SU-DHL-6 (cell line): ENCODE data around the gene EIF2B5.

Source experiments
- H2AFZ ChIP-seq: fragments of 200-600 bp; sonication (generic); 2 replicates; pipeline ENCODE4 v1.6.1; 2014; ENCODE audit warnings: low read depth, mild to moderate bottlenecking, moderate library complexity, mixed read lengths, antibody characterized with exemption, low read length; ENCODE audit not compliant: severe bottlenecking
- H3F3A ChIP-seq: fragments of 200-600 bp; shearing (Covaris generic); 2 replicates; pipeline ENCODE4 v1.6.0; 2016; ENCODE audit warnings: antibody characterized with exemption, mild to moderate bottlenecking; ENCODE audit not compliant: insufficient read depth
- H3K27ac ChIP-seq: fragments of 200-600 bp; sonication (generic); 2 replicates; pipeline ENCODE4 v1.5.1; 2016; ENCODE audit warnings: low read depth, mild to moderate bottlenecking, low read length, moderate library complexity, mixed read lengths
- H3K27me3 ChIP-seq: fragments of 200-600 bp; sonication (generic), shearing (Covaris generic); 2 replicates; pipeline ENCODE4 v1.6.0; 2014; ENCODE audit warnings: mild to moderate bottlenecking, low read length
- H3K36me3 ChIP-seq: fragments of 200-600 bp; sonication (generic); 2 replicates; pipeline ENCODE4 v1.6.1; 2014; ENCODE audit warnings: mild to moderate bottlenecking, low read length, mixed read lengths
- H3K4me2 ChIP-seq: fragments of 300-600, 200-600 bp; shearing (Covaris generic), sonication (generic); 2 replicates; pipeline ENCODE4 v1.6.0; 2014; ENCODE audit warnings: low read length, low read depth, mild to moderate bottlenecking; ENCODE audit not compliant: poor library complexity, severe bottlenecking
- H3K4me3 ChIP-seq: fragments of 200-600 bp; sonication (generic); 2 replicates; pipeline ENCODE4 v1.5.1; 2014; ENCODE audit warnings: antibody characterized with exemption, low read length, mild to moderate bottlenecking, mixed read lengths; ENCODE audit not compliant: insufficient read depth, poor library complexity, severe bottlenecking
- H3K79me2 ChIP-seq: fragments of 200-600 bp; sonication (generic); 2 replicates; pipeline ENCODE4 v1.6.1; 2014; ENCODE audit warnings: mild to moderate bottlenecking, low read length, moderate library complexity; ENCODE audit not compliant: insufficient read depth
- H3K9ac ChIP-seq: fragments of 200-600 bp; sonication (generic); 2 replicates; pipeline ENCODE4 v1.7.0; 2014; ENCODE audit warnings: mild to moderate bottlenecking, low read length
- H3K9me2 ChIP-seq: fragments of 200-600 bp; sonication (generic); replicated peaks from 2 replicates; pipeline ENCODE4 v1.6.1; 2014; ENCODE audit warnings: low read length; ENCODE audit not compliant: insufficient read depth
- H3K9me3 ChIP-seq: fragments of 200-600 bp; sonication (generic); 2 replicates; pipeline ENCODE4 v1.6.1; 2014; ENCODE audit warnings: low read length, mixed read lengths; ENCODE audit not compliant: insufficient read depth
- H4K20me1 ChIP-seq: fragments of 200-600 bp; sonication (generic); 2 replicates; pipeline ENCODE4 v1.6.1; 2014; ENCODE audit warnings: low read depth, mild to moderate bottlenecking, antibody characterized with exemption, low read length, moderate library complexity, mixed read lengths
- CTCF ChIP-seq: fragments of 200-600 bp; sonication (generic); IDR thresholded peaks from one replicate; pipeline ENCODE4 v1.5.1; 2017; ENCODE audit warnings: antibody characterized with exemption, mild to moderate bottlenecking, low read length, moderate library complexity; ENCODE audit not compliant: insufficient read depth, poor library complexity, severe bottlenecking
- EZH2phosphoT487 ChIP-seq: fragments of 200-600 bp; sonication (generic), shearing (Covaris generic); conservative IDR thresholded peaks from 2 replicates; pipeline ENCODE4 v1.6.1; 2018; ENCODE audit warnings: mild to moderate bottlenecking, antibody characterized with exemption, low read length, moderate library complexity, mixed read lengths

EIF2B5 gene

DNA sequence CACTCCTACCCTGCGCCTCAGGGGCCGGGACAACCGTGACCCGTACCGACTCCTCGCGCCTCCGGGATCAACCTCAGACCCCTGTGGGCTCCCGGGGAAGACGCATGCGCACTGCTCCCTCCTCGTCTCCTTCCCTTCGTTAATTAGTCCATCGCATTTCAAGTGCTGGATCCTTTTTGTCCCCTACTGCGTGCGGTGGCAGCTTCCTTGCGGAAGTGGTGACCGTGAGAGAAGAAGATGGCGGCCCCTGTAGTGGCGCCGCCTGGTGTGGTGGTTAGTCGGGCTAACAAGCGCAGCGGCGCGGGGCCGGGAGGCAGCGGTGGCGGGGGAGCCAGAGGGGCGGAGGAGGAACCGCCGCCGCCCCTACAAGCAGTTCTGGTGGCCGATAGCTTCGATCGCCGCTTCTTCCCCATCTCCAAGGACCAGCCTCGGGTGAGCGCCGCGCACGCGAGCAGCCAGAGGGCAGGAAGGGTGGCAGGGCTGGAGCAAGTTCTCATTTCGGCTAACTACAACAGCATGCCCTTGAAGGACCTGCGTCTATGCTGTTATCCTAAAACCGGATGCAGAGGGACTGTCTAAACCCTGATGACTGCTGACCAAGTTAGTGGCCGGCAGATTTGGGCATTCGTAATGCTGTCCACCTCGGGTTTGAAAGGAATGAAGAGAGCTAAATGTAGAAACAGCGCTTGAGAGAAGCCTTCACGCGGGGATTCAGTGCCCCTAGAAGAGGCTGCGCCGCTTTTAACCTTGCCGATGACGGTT lies at the start of gene EIF2B5:
Gene EIF2B5 (plus strand): TSS at position 210 of the 762 bp plus-strand sequence. CDS start 28 bp downstream, at position 238.
- H3K9me2 ChIP-seq = no peaks in the 10 kb centered on the region
- no peaks in the 10 kb centered on the region for H3K36me3 ChIP-seq
- H3K4me2 ChIP-seq = peak within 1 kb of the TSS; percentile 91
- H3K4me3 ChIP-seq = peak within 1 kb of the TSS; percentile 84
- H3K79me2 ChIP-seq = peaks cover 45% of the 10 kb centered on the region
- no peaks in the 10 kb centered on the region for H4K20me1 ChIP-seq
- H3K9me3 ChIP-seq = no peaks in the 10 kb centered on the region
- TF ChIP-seq CTCF (no peak), EZH2phosphoT487 (no peak)
- no peaks in the 10 kb centered on the region for H3K27me3 ChIP-seq
- peaks cover 17% of the 10 kb centered on the region; the same call in 1 of the 2 replicates for H3F3A ChIP-seq
- H3K27ac ChIP-seq = peak within 1 kb of the TSS; percentile 70
- peak within 1 kb of the TSS; percentile 64 for H2AFZ ChIP-seq
- H3K9ac ChIP-seq = peak within 1 kb of the TSS; percentile 83

DNA sequence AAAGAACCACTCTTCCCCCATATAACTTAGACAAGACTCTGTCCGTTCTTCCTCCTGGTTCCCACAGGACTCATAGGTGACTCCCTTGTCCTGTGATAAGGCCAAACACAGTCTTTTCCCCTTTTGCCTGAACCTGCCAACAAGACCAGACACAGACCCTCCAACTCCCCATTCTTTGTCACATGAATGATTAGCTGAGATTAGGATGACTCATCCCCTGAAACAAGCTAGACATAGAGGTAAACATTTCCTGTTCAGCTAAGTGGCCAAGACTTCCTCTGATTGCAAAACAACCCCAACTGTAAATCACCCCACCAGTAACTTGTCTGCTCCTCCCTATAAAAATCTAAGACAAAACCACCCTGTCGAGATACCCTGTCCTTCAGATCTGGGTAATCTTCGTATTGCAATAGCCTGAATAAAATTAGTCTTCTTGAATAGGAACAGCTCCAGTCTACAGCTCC lies 49.7 kb upstream of the EIF2B5 start:
- H3K27me3 ChIP-seq = no peaks in the 10 kb centered on the region
- H3K27ac ChIP-seq = no peak overlapping the region
- H3K9ac ChIP-seq = no peak overlapping the region
- no peaks in the 10 kb centered on the region for H3K79me2 ChIP-seq
- no peaks in the 10 kb centered on the region for H3K9me2 ChIP-seq
- no peaks in the 10 kb centered on the region for H3K9me3 ChIP-seq
- no peaks in the 10 kb centered on the region for H3K36me3 ChIP-seq
- no peaks in the 10 kb centered on the region for H4K20me1 ChIP-seq
- TF ChIP-seq EZH2phosphoT487 (no peak), CTCF (no peak)
- H3F3A ChIP-seq = no peaks in the 10 kb centered on the region
- H3K4me2 ChIP-seq = no peak overlapping the region
- H2AFZ ChIP-seq = no peak overlapping the region
- no peak overlapping the region for H3K4me3 ChIP-seq

- Histone ChIP-seq H3K27ac (no peak overlapping the region), H2AFZ (no peak overlapping the region), H3K79me2 (no peaks in the 10 kb centered on the region), H3K9me3 (no peaks in the 10 kb centered on the region), H4K20me1 (no peaks in the 10 kb centered on the region), H3K27me3 (no peaks in the 10 kb centered on the region), H3K9me2 (no peaks in the 10 kb centered on the region), H3K9ac (no peak overlapping the region), H3F3A (no peaks in the 10 kb centered on the region), H3K4me2 (no peak overlapping the region), H3K36me3 (no peaks in the 10 kb centered on the region), H3K4me3 (no peak overlapping the region)
- no peak for TF ChIP-seq EZH2phosphoT487
- no peak for TF ChIP-seq CTCF
Observed at GRCh38 chr3:184092199-184092598, 43.0 kb upstream of the EIF2B5 start.
